ENCODE data around the gene MYO7B. TPM values are rescaled to one million over a fixed set of nuclear protein-coding genes. Genes with fewer than 3 reads are reported as not detected.

Gene MYO7B
- total RNA-seq, 1 donor from 2014 or later = 0.78 TPM

GRCh38 chr2:127650041-127650784 is 114.7 kb downstream of the MYO7B start:
- intact Hi-C loops (cut with DNase I) = loop anchor here (5.0 kb wide), 2 partner anchors 123 to 138 kb away; partner anchors contain the start of gene IWS1

DNA sequence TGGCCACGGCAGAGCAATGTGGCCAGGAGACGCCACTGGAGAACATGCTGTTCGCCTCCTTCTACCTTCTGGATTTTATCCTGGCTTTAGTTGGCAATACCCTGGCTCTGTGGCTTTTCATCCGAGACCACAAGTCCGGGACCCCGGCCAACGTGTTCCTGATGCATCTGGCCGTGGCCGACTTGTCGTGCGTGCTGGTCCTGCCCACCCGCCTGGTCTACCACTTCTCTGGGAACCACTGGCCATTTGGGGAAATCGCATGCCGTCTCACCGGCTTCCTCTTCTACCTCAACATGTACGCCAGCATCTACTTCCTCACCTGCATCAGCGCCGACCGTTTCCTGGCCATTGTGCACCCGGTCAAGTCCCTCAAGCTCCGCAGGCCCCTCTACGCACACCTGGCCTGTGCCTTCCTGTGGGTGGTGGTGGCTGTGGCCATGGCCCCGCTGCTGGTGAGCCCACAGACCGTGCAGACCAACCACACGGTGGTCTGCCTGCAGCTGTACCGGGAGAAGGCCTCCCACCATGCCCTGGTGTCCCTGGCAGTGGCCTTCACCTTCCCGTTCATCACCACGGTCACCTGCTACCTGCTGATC is 115.4 kb downstream of the MYO7B start:
- no peak for DNase-seq (ENCODE audit: low spot score)
- intact Hi-C loops (cut with DNase I) = loop anchor here (5.0 kb wide), 2 partner anchors 124 to 139 kb away; partner anchors contain the start of gene IWS1

More at GRCh38 chr2:127650041-127650784, 114.7 kb downstream of the MYO7B start:
- DNase-seq (ENCODE audit: low spot score) = no peak

DNA sequence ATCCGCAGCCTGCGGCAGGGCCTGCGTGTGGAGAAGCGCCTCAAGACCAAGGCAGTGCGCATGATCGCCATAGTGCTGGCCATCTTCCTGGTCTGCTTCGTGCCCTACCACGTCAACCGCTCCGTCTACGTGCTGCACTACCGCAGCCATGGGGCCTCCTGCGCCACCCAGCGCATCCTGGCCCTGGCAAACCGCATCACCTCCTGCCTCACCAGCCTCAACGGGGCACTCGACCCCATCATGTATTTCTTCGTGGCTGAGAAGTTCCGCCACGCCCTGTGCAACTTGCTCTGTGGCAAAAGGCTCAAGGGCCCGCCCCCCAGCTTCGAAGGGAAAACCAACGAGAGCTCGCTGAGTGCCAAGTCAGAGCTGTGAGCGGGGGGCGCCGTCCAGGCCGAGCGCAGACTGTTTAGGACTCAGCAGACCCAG is 115.9 kb downstream of the MYO7B start:
- intact Hi-C loops (cut with DNase I) = loop anchor here (5.0 kb wide), 2 partner anchors 124 to 139 kb away; partner anchors contain the start of gene IWS1
- DNase-seq (ENCODE audit: low spot score) = no peak

DNA sequence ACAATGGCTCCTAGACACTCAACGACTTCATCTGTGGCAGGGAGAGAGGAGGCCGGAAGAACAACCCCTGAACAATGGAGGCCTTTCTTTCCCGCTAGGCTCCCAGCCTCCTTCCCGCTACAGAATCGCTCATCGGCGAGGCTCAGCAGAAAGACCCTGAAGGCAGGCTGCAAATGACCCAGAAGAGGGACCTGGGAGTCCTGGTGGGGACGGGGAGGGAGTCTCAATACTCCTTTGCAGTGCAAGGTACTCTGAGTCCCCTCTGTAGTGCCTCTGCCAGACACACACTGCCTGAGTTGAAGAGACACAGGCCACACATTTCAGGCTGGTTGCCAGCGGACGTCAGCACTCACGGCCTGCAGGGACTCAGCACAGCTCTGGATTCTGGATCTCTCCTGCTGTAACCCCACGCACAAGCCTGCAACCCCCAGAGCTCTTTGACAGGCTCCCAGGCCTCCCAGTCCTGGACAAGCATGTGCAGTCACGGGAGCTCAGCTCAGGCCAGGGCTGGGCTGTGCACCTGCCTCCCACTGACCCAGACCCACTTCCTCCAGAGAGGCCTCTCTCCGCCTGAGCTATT is 116.6 kb downstream of the MYO7B start:
- peak; percentile 95 for DNase-seq (ENCODE audit: low spot score)
- intact Hi-C loops (cut with DNase I) = loop anchor here (5.0 kb wide), 2 partner anchors 125 to 140 kb away; partner anchors contain the start of gene IWS1

DNA sequence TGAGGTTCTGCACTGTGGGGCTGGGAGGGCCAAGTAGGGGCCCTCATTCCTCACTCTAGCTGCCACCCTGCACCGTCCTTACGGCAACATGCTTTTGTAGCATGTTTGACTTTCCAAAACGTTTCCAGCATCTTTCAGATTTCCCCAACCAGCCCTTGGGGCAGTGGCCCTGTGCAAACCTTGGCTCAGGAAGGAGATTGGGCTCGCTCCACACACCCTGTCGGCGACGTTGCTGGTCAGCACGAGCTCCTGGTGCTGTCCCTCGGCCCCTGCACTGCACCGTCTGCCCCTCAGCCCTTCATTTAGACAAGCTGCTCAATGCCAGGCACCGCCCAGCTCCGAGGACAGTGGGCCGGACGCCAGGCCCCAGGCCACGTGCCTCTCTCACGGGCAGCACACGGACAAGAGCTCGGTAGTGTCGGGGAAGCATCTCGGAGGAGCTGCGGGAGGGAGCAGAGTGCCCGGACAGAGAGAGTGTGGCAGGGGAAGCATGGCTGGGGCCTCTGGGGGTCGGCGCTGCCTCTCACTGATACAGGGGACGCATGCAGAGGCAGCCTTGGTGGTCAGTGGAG is 117.4 kb downstream of the MYO7B start:
- no peak for DNase-seq (ENCODE audit: low spot score)
- intact Hi-C loops (cut with DNase I) = loop anchor here (5.0 kb wide), 2 partner anchors 126 to 141 kb away; partner anchors contain the start of gene IWS1

GRCh38 chr2:127653421-127654083 is 118.1 kb downstream of the MYO7B start:
- no peak for DNase-seq (ENCODE audit: low spot score)
- intact Hi-C loops (cut with DNase I) = loop anchor here (5.0 kb wide), 2 partner anchors 126 to 141 kb away; partner anchors contain the start of gene IWS1

DNA sequence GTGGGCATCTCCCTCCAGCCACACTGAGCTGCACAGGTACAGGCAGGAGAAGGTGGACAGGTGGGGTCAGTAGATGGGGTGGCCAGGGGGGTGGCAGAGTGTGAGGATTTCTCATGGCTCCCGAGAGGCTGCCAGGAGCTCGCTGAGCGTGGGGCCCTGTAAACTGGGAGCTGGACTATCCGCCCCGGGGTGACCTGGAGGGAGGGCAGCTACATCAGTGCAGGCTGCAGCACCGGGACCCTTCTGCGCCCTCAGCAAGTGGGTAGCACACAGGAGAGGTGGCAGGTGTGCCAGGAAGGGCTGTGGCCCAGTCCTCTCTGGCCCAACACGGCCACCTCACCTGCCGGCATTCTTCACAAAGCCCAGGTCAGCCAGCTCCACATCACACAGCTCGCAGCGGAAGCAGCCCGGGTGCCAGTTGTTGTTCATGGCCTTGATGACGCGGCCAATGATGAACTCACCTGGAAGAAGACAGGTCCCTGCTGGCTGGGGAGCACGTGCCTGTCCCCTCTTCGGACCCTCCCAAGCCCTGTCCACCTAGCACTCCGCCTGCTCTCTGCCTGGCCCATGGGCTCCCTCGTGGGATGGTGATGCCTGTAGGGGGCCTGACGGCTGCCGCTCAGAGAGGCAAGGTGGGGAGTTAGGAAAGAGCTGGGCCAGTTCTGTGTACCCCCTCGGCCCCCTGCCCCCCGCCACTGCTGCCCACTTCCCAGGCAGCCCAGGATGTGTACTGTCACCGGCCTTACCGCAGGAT is 118.8 kb downstream of the MYO7B start:
- DNase-seq (ENCODE audit: low spot score) = no peak
- intact Hi-C loops (cut with DNase I) = loop anchor here (5.0 kb wide), 2 partner anchors 127 to 142 kb away; partner anchors contain the start of gene IWS1

DNA sequence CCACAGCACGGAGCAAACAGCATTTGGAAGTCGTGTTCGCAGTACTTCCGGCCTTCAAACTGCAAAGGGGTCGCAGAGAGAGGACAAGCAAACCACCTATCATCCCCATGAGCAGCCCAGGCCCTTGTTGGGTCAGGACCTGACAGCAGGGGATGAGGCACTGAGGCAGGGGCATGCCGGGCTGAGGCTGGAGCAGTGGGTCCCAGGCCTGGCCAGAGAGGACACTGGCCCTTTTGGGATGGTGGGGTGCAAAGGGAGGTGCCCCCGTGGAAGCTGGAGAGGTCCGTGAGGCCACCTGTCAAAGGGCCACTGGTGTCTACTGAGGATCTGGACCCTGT is 119.3 kb downstream of the MYO7B start:
- no peak for DNase-seq (ENCODE audit: low spot score)
- intact Hi-C loops (cut with DNase I) = loop anchor here (5.0 kb wide), 2 partner anchors 128 to 143 kb away; partner anchors contain the start of gene IWS1

GRCh38 chr2:127655209-127656073 is 120.0 kb downstream of the MYO7B start:
- intact Hi-C loops (cut with DNase I) = loop anchor here (2.0 kb wide), 1 partner anchor 17 kb away; no protein-coding TSS in a partner anchor
- DNase-seq (ENCODE audit: low spot score) = no peak

DNA sequence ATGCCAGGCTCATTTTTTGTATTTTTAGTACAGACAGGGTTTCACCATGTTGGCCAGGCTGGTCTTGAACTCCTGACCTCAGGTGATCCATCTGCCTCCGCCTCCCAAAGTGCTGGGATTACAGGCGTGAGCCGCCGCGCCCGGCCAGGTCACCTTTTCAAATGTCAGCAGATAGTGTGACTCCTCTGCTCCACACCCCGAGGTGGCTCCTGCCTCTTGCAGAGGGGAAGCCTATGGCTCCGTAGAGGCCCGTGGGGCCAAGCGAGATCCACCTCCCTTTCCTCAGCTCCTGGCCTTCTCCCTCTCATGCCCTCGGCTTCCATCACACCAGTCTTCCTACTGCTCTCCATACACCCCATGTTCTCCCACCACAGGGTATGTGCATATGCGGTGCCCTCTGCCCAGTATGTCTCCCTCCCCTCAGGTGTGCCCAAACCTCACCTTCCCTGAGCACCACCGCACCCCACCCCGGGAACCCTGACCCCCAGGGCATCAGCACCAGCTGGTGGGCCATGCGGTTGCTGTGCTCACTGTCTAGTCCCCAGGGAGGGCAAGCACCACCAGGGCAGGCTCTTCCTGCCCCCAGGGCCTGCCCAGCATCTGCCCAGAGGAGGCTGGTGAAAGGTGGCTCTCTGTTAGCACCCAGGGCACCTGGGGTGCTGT is 121.2 kb downstream of the MYO7B start:
- intact Hi-C loops (cut with DNase I) = loop anchor here (2.0 kb wide), 1 partner anchor 16 kb away; no protein-coding TSS in a partner anchor
- DNase-seq (ENCODE audit: low spot score) = no peak

DNA sequence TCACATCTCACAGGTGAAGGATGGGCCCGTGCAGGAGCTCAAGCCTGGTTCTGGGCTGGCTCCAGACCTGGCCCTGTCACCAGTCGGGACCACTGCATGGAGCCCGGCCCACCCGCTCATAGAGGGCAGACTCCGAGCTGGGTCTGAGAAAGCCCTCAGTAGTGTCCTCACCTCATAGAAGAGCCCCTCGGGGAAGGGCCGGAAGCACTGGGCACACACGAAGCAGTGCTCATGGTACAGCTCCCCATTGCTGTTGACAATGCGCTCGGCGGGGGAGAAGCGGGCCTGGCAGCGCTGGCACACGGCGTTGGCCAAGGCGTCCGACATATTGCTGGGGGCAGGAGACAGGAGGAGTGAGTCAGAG is 121.7 kb downstream of the MYO7B start:
- intact Hi-C loops (cut with DNase I) = loop anchor here (2.0 kb wide), 1 partner anchor 16 kb away; no protein-coding TSS in a partner anchor

DNA sequence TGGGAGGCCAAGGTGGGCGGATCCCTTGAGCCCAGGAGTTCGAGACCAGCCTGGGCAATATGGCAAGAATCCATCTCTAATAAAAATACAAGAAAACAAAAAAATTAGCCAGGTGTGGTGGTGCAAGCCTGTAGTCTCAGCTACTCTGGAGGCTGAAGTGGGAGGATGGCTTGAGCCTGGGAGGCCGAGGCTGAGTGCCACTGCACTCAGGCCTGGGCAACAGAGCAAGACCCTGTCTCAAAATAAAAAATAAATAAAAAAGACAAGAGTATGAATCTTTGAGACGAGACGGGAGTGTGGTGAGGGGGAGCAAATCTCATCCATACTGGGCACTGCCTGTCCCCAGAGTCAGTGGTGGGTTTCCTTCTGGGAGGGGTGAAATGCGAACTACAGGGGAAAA is 122.7 kb downstream of the MYO7B start:
- DNase-seq (ENCODE audit: low spot score) = no peak
- intact Hi-C loops (cut with DNase I) = no loop called here

More for the DNA sequence above, 121.7 kb downstream of the MYO7B start:
- no peak for DNase-seq (ENCODE audit: low spot score)

DNA sequence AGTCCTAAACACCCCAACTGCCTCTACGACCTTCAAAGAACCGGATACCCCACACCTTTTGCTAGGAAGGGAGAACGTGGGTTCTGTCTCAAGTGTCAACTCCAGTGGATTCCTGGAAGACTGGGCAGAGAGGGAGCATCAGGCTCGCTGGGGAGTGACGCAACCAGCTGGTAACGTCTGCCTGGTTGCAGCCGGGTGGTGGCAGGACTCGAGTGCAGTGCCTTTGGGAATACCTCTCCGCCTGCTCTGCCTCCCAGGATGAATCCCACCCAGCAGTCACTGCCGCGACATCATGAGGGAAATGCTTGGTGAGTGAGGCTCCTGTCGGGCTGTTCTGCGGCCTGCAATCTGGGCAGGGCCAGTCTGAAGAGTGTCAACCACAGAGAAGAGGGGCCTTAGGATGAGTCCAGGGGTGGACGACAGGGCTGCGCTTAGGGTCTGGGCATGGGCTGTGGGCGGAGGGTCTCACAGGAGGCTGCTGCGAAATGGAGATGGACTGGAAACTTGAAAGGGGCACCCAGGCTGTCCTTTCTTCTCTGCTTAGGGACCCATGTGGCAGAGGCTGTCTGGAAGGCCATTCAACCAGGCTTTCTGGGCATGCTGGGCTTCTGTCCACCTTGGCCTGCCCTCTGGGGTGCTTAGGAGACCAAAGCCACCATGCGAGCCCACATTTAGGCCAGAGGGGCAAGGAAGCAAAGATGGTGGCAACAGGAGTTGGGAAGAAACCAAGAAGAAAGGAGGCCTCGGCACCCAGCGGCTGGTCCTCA is 123.3 kb downstream of the MYO7B start:
- intact Hi-C loops (cut with DNase I) = no loop called here
- no peak for DNase-seq (ENCODE audit: low spot score)

DNA sequence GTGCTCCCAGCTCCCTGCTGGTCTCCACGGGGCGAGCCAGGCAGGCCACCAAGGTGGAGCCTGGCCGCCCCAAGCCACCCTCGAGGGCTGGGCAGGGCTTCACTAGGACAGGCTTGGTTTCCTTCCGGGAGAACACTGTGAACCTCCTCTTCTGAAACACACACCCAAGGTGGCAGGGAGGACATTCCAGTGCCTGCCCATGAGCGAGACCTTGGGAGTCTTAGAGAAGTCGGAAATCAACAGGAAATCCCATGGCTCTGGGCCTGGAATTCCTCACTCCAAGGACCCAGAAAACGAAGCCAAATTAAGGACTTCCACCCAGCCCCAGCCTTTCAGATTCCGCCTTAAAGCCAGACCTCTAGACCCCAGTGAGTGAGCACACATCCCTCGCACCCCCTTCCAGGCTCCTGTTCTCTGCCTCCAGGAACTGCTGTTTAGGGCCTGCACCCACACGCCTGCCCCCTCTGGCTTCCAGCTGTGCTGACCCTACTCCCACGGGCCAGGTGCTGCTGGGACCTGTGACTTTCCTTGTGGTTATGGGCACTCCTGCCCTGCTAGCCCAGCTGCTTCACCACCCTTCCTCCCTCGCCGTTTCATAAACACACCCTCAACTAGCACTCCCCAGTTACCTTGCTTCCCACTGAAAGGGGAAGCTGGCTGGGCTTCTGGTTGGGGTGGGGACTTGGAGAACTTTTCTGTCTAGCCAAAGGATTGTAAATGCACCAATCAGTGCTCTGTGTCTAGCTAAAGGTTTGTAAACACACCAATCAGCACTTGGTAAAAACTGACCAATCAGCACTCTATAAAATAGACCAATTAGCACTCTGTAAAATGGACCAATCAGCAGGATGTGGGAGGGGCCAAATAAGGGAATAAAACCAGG is 124.2 kb downstream of the MYO7B start:
- DNase-seq (ENCODE audit: low spot score) = no peak
- intact Hi-C loops (cut with DNase I) = no loop called here

GRCh38 chr2:127660291-127660578 is 124.8 kb downstream of the MYO7B start:
- no peak for DNase-seq (ENCODE audit: low spot score)
- intact Hi-C loops (cut with DNase I) = no loop called here

Measured in cardiac septum (tissue), 1 donor.